ENCODE results near the gene DERA. TPM values are rescaled to one million over a fixed set of nuclear protein-coding genes. Genes with fewer than 3 reads are reported as not detected.

Gene DERA
- total and polyA plus RNA-seq, 9 of the 15 experiments (the other 6 are each of a cell fraction or from before 2014, with no cell fraction given), result 5.5 to 15.5 (median 7.8) TPM

DNA sequence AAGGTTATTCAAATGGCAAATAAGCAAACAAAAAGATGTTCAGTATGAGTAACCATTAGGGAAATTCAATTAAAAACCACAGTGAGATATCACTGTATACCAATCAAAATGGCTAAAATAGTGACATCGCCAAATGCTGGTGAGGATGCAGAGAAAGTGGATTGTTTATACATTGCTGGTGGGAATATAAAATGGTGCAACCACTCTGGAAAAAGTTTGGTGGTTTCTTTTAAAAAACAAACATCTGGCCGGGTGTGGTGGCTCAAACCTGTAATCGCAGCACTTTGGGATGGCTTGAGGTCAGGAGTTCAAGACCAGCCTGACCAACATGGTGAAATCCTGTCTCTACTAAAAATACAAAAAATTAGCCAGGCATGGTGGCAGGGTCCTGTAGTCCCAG, 42.9 kb upstream of the DERA start:
- in situ Hi-C loops (cut with MboI), result no loop called here
- no peak for DNase-seq (ENCODE audit: extremely low read depth in 1 of 4, low spot score in 3 of 4)
- ChIA-PET CTCF (ENCODE audit: low intra/inter-chr PET ratio) (no interaction called here), POLR2A (no interaction called here)
- BruUV-seq (replicated peaks), result no TSS peak
- Histone ChIP-seq H2AFZ (ENCODE audit: low read depth, low read length) (no peak overlapping the region), H3K9me3 (replicated peaks; ENCODE audit: control insufficient read depth, insufficient read depth, low read depth, low read length) (no peaks in the 10 kb centered on the region), H3K4me3 (no peak overlapping the region), H3K27ac (ENCODE audit: extremely low read depth, low read depth, low read length) (no peak overlapping the region), H3K9ac (ENCODE audit: insufficient read depth in 1 of 2, low read depth in 2 of 2, low read length in 2 of 2) (no peak overlapping the region), H4K20me1 (replicated peaks; ENCODE audit: control insufficient read depth, insufficient read depth, low read length) (no peaks in the 10 kb centered on the region), H3K9me1 (ENCODE audit: control insufficient read depth, insufficient read depth, low read length) (no peaks in the 10 kb centered on the region), H3K79me2 (ENCODE audit: control insufficient read depth, insufficient read depth, low read length) (no peaks in the 10 kb centered on the region), H3K4me1 (replicated peaks in 1 of 2; ENCODE audit: control insufficient read depth in 2 of 2, insufficient read depth in 2 of 2, low read length in 2 of 2) (no peaks in the 10 kb centered on the region), H3K27me3 (ENCODE audit: control insufficient read depth in 2 of 2, insufficient read depth in 2 of 2, low read length in 2 of 2) (no peaks in the 10 kb centered on the region), H3K4me2 (ENCODE audit: insufficient read depth, low read length) (no peak overlapping the region), H3K36me3 (ENCODE audit: control insufficient read depth, insufficient read depth, low read length) (no peaks in the 10 kb centered on the region)
- TF ChIP-seq HNRNPL (IDR thresholded peaks at IDR 0.05; ENCODE audit: low read depth, low read length), result no peak
- TF ChIP-seq, protein P1, sequence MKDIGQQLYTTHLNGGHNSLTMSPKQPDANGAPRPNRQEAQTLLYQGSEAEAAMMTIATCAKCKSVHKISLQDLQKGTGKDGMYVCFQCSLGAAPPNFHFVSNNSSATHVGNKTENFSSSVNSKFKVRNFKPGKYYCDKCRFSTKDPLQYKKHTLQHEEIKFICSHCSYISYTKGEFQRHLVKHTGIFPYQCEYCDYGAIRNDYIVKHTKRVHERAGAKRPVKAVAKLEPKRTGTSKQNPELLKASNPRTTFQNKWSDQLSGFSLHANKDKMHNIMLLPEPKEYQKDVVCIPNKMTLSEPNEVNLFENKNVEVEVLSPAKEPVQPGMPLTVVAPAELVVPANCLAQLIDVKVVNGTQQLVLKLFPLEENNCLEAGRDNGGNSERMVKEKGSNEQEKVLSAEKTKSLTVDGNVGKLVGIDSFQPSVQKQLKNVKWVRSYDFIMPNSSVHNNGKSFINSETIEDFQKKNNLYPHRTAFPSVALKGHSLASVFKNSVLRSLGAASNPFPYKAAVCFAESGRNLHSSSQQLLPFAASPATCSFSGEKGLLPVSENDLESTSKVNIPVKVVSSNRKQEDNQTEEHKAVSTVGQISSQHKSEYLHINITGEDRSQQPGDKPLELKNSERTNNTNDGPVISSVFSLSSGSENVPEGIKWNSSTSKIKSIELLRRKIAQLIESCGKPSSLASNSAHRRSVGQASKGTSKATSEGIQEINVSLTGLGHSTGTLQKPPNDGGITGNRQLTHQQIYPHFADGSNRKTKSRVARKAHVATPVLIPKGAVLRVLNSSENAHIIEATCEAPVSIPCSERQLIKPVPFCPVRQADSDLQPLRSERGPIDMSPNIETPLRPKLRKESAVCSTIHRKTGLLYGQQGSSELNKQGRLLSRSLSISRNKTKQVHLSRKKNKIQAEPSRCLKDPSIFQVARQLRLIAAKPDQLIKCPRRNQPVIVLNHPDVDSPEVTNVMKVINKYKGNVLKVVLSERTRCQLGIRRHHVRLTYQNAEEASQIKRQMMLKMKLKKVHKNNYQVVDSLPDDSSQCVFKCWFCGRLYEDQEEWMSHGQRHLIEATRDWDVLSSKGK (CRISPR knock-in tag; IDR thresholded peaks at IDR 0.05), result no peak
- TF ChIP-seq ZC3H4 (CRISPR knock-in tag; IDR thresholded peaks at IDR 0.05; ENCODE audit: borderline replicate concordance), result no peak
- TF ChIP-seq, protein P2, sequence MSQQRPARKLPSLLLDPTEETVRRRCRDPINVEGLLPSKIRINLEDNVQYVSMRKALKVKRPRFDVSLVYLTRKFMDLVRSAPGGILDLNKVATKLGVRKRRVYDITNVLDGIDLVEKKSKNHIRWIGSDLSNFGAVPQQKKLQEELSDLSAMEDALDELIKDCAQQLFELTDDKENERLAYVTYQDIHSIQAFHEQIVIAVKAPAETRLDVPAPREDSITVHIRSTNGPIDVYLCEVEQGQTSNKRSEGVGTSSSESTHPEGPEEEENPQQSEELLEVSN (IDR thresholded peaks at IDR 0.05; ENCODE audit: borderline replicate concordance in 1 of 2, extremely low read depth in 1 of 2, insufficient read depth in 1 of 2, insufficient read length in 1 of 2, low read depth in 1 of 2, low read length in 1 of 2, poor library complexity in 1 of 2, severe bottlenecking in 1 of 2), result no peak
- TF ChIP-seq MTA2 (IDR thresholded peaks at IDR 0.05; ENCODE audit: low read depth), result no peak
- TF ChIP-seq TCF7 (IDR thresholded peaks at IDR 0.05; ENCODE audit: borderline replicate concordance), result no peak
- TF ChIP-seq ASH1L (IDR thresholded peaks at IDR 0.05; ENCODE audit: borderline replicate concordance, low read depth, partially characterized antibody), result no peak
- no peak for ATAC-seq
- intact Hi-C loops (cut with micrococcal nuclease), result no loop called here
- no peak for FAIRE-seq
- WGBS (ENCODE audit: insufficient coverage, low coverage, missing lambda C conversion rate), result 2% methylated on average over 3 of the region's 3 CpGs

Data from K562 (cell line).